ENCODE data around the gene EI24. TPM values are rescaled to one million over a fixed set of nuclear protein-coding genes. Genes with fewer than 3 reads are reported as not detected.

Gene EI24
- total and polyA plus RNA-seq, 9 of the 15 experiments (the other 6 are each of a cell fraction or from before 2014, with no cell fraction given) = 50.4 to 260 (median 168) TPM

- TF ChIP-seq NR2C1 (IDR thresholded peaks at IDR 0.05) (no peak), NR2C1 (tag; IDR thresholded peaks at IDR 0.05) (peak; percentile 71), IRF2 (CRISPR knock-in tag; IDR thresholded peaks at IDR 0.05) (no peak), GTF3C2 (IDR thresholded peaks at IDR 0.05; ENCODE audit: borderline replicate concordance, extremely low read depth, insufficient read length) (no peak), PCBP2 (IDR thresholded peaks at IDR 0.05; ENCODE audit: low read depth, low read length, poor library complexity, severe bottlenecking) (no peak), CCAR2 (IDR thresholded peaks at IDR 0.05; ENCODE audit: low read depth, low read length) (no peak), ILK (tag; IDR thresholded peaks at IDR 0.05; ENCODE audit: borderline replicate concordance, low read depth) (peak; percentile 81)
Observed at GRCh38 chr11:125561924-125562323, 7.4 kb upstream of the EI24 start (continued).

- no peaks in the 10 kb centered on the region for H3K79me2 ChIP-seq (ENCODE audit: control insufficient read depth, insufficient read depth, low read length)
- FAIRE-seq (no peak), DNase-seq (ENCODE audit: extremely low read depth in 1 of 4, low spot score in 3 of 4) (no peak), ATAC-seq (0 out of 3 replicates have a peak, but pooled peaks have one; percentile 32)
- H4K20me1 ChIP-seq (replicated peaks; ENCODE audit: control insufficient read depth, insufficient read depth, low read length) = no peaks in the 10 kb centered on the region
- no peaks in the 10 kb centered on the region for H3K27me3 ChIP-seq (ENCODE audit: control insufficient read depth in 2 of 2, insufficient read depth in 2 of 2, low read length in 2 of 2)
- in situ Hi-C loops (cut with MboI) (no loop called here), intact Hi-C loops (cut with micrococcal nuclease) (no loop called here)
- no peak overlapping the region for H3K9ac ChIP-seq (ENCODE audit: insufficient read depth in 1 of 2, low read depth in 2 of 2, low read length in 2 of 2)
- peaks cover 0 to 8% of the 10 kb centered on the region in 2 experiments; a peak in 1 of 5 replicates for H3K4me1 ChIP-seq (replicated peaks in 1 of 2; ENCODE audit: control insufficient read depth in 2 of 2, insufficient read depth in 2 of 2, low read length in 2 of 2)
- no peaks in the 10 kb centered on the region for H3K36me3 ChIP-seq (ENCODE audit: control insufficient read depth, insufficient read depth, low read length)
- no peaks in the 10 kb centered on the region for H3K9me3 ChIP-seq (replicated peaks; ENCODE audit: control insufficient read depth, insufficient read depth, low read depth, low read length)
- WGBS (ENCODE audit: insufficient coverage, low coverage, missing lambda C conversion rate) = 65% methylated on average over 4 of the region's 4 CpGs
- H3K4me2 ChIP-seq (ENCODE audit: insufficient read depth, low read length) = no peak overlapping the region
- ChIA-PET POLR2A (no interaction called here), CTCF (ENCODE audit: low intra/inter-chr PET ratio) (no interaction called here)
- H3K4me3 ChIP-seq = no peak overlapping the region
- no peak overlapping the region for H3K27ac ChIP-seq (ENCODE audit: extremely low read depth, low read depth, low read length)
- H2AFZ ChIP-seq (ENCODE audit: low read depth, low read length) = peak overlapping the region; percentile 48; the same call in 1 of the 2 replicates
- H3K9me1 ChIP-seq (ENCODE audit: control insufficient read depth, insufficient read depth, low read length) = no peaks in the 10 kb centered on the region
- no TSS peak for BruUV-seq (replicated peaks)
- TF ChIP-seq MEIS2 (IDR thresholded peaks at IDR 0.05; ENCODE audit: partially characterized antibody) (peak; percentile 79), FOXM1 (IDR thresholded peaks at IDR 0.05; ENCODE audit: low read depth) (peak; percentile 79), FOXM1 (CRISPR knock-in tag; IDR thresholded peaks at IDR 0.05; ENCODE audit: low read depth) (no peak), MYBL2 (IDR thresholded peaks at IDR 0.05; ENCODE audit: low read depth) (peak; percentile 53), MYBL2 (CRISPR knock-in tag; IDR thresholded peaks at IDR 0.05; ENCODE audit: borderline replicate concordance) (no peak), PBX2 (CRISPR knock-in tag; IDR thresholded peaks at IDR 0.05; ENCODE audit: low read depth) (no peak), PBX2 (tag; conservative IDR thresholded peaks at IDR 0.05; ENCODE audit: low read depth) (peak; percentile 89), KLF13 (tag; IDR thresholded peaks at IDR 0.05; ENCODE audit: borderline replicate concordance, low read depth) (no peak), PKNOX1 (IDR thresholded peaks at IDR 0.05) (peak; percentile 86)
Observed at GRCh38 chr11:125562430-125562829, 6.8 kb upstream of the EI24 start.
